GM12864 (cell line): ENCODE measurements around the gene LIN52.
A peak's percentile ranks its signal among the peaks of the same experiment; 100 is the strongest.
"Not testable (repeated sequence)": the region's sequence is repeated elsewhere in the genome, so short reads cannot be mapped to it uniquely, and the experiment has no call there.

ENCODE experiments used
- DNase-seq: peaks from one replicate; pipeline ENCODE4 v3.0.0-alpha.2; 2011; ENCODE audit warnings: low read depth
- H3K4me3 ChIP-seq: 2 replicates; pipeline ENCODE4 v1.5.1; 2011; ENCODE audit warnings: mild to moderate bottlenecking, low read depth, low read length, control low read depth
- TF ChIP-seq, protein P1 (sequence below): IDR thresholded peaks from 2 replicates; pipeline ENCODE4 v1.5.1; 2011; ENCODE audit warnings: low read depth, mild to moderate bottlenecking, moderate library complexity, low read length, control low read depth, inconsistent platforms; ENCODE audit errors: missing control alignments

LIN52 gene

DNA sequence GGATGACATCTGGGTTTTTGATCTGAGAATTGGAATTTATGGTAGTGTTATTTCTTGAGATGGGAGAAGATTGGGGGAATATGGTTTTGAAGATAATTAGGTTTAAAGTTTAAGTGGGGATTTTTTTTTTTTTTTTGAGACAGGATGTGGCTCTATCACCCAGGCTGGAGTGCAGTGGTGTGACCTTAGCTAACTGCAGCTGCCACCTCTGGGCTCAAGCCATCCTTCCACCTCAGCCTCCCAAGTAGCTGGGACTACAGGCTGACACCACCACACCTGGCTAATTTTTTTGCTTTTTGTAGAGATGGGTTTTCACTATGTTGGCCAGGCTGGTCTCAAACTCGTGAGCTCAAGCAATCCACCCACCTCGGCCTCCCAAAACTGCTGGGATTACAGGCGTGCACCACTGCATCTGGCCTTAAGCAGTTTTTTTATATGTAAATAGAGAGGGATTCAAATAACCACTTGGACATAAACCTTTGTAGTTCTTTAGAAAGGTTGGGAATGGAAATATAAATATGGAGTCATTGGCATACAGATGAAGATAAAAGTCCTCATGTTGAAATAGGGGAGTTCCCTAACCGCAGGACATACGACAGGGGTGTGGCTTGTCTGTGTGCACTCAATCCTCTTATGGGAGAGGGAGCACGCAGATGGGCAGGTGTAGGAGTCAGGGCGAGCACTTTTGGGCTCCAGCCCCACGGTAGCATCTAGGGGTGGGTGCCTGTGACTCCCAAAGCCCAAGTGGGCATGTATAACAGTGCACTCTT lies 4.7 kb downstream of the LIN52 start:
- H3K4me3 ChIP-seq = no peak overlapping the region
- DNase-seq = no peak
- TF ChIP-seq, protein P1, sequence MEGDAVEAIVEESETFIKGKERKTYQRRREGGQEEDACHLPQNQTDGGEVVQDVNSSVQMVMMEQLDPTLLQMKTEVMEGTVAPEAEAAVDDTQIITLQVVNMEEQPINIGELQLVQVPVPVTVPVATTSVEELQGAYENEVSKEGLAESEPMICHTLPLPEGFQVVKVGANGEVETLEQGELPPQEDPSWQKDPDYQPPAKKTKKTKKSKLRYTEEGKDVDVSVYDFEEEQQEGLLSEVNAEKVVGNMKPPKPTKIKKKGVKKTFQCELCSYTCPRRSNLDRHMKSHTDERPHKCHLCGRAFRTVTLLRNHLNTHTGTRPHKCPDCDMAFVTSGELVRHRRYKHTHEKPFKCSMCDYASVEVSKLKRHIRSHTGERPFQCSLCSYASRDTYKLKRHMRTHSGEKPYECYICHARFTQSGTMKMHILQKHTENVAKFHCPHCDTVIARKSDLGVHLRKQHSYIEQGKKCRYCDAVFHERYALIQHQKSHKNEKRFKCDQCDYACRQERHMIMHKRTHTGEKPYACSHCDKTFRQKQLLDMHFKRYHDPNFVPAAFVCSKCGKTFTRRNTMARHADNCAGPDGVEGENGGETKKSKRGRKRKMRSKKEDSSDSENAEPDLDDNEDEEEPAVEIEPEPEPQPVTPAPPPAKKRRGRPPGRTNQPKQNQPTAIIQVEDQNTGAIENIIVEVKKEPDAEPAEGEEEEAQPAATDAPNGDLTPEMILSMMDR = no peak

DNA sequence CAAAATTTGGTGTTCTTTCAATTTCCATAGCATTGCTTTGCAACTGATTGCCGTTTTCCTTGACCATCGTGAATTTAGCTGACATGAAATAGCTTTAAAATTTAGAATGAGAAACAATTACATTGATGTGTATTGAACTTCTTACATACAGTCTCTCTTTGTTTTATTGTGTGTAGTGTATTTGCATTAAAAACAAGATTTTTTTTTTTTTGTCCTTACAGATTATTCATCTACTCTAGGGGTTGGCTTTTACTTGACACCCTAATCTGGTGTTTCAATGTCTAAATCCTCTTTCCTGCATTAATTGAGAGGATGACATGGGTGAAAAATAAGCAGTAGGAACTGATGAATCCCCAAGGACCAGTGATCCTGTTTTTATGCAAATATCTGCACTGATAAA lies 20.6 kb downstream of the LIN52 start:
- TF ChIP-seq, protein P1 = no peak
- no peak overlapping the region for H3K4me3 ChIP-seq
- no peak for DNase-seq

GRCh38 chr14:74109369-74109768 lies 24.6 kb downstream of the LIN52 start:
- TF ChIP-seq, protein P1 = no peak

GRCh38 chr14:74111395-74112216 lies 26.9 kb downstream of the LIN52 start:
- TF ChIP-seq, protein P1 = peak; percentile 51
- H3K4me3 ChIP-seq = not testable (repeated sequence)
- peak; percentile 18 for DNase-seq

More at GRCh38 chr14:74109369-74109768, 24.6 kb downstream of the LIN52 start:
- DNase-seq = no peak
- H3K4me3 ChIP-seq = no peak overlapping the region

GRCh38 chr14:74125487-74125886 lies 40.7 kb downstream of the LIN52 start:
- DNase-seq = not testable (repeated sequence)

GRCh38 chr14:74126315-74127013 lies 41.7 kb downstream of the LIN52 start:
- TF ChIP-seq, protein P1 = no peak
- DNase-seq = no peak
- H3K4me3 ChIP-seq = no peak overlapping the region

More at GRCh38 chr14:74125487-74125886, 40.7 kb downstream of the LIN52 start:
- not testable (repeated sequence) for H3K4me3 ChIP-seq

- no peak for DNase-seq
- TF ChIP-seq, protein P1 = no peak
- no peak overlapping the region for H3K4me3 ChIP-seq
Measured at GRCh38 chr14:74127634-74128033, 42.9 kb downstream of the LIN52 start.
